Measurements from ENCODE around the gene TRIP11.
"Not testable (repeated sequence)": the region's sequence is repeated elsewhere in the genome, so short reads cannot be mapped to it uniquely, and the experiment has no call there.

TRIP11 gene

DNA sequence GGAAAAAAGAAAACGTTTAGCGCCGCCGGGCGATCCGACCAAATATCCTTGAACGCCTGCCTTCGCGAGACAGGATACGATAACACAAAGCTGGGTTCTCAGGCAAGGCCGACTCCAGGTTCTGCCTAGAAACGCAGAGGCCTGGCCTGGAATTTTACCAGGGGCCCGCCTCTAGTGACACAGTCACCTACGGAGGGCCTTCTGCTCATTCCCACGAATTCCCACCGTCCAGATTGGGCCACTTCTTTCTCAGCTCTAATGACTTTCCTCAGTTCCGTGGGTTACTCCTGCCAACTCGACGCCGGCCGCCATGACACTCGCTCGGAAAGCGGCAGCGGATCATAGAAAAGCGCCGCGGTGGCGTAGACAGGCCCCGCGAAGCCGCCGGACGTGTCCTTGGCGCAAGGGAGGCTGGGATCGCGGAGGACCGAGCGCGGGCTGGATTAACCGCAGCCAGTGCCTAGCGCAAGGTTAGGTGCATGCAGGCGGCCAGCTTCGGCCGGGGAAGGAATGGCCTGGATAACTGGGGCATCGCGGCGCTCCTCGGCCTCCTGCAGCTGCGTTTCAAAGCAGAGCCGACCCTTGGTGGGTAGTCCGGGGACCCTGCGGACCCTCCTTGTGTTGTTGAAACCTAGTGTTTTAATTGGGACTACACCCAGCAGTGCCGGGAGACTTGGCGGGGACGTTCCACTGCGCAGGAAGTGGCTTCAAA is at the start of gene TRIP11:
TSS of gene TRIP11 (minus strand) at position 341 of the 712 bp plus-strand sequence. CDS start 374 bp downstream, outside the sequence.
- DNase-seq = peak; percentile 97

DNA sequence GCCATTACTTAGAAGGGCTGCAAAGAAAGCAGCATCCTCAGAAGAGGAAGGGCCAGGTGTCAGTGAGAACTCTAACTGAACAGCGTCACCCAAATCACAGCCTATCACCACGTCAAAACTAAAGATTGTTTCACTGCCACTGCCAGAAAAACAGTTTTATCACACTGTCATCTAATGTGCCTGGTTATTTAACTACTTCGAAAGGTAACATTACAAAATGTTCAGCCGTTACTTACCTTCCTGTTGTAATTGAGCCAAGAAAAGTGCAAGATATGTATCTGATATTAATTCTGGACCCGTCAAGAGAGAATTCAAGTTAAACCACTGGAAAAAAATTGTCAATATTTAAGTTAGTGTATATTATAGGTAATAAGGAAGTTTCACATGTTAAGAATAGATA is 48.6 kb upstream of the TRIP11 start:
- no peak for DNase-seq

DNA sequence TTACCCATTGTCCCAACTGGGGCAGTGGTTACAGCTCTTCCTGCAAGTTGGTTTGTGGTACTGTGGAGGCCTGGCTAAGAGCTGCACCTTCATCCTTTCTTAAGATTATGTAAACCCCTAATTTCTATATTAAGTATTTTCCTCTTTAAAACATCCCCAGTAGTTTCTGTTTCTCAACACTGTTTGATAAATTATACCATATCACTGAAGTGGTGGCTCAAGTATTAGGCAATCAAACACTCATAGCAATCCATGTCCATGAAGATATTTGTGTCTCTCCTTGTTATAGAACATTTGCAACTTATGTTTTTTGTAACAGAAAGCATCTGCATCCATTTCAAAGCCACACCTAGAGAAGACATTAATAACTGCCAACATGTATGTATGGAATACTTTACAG is 34.7 kb upstream of the TRIP11 start:
- no peak for DNase-seq

DNA sequence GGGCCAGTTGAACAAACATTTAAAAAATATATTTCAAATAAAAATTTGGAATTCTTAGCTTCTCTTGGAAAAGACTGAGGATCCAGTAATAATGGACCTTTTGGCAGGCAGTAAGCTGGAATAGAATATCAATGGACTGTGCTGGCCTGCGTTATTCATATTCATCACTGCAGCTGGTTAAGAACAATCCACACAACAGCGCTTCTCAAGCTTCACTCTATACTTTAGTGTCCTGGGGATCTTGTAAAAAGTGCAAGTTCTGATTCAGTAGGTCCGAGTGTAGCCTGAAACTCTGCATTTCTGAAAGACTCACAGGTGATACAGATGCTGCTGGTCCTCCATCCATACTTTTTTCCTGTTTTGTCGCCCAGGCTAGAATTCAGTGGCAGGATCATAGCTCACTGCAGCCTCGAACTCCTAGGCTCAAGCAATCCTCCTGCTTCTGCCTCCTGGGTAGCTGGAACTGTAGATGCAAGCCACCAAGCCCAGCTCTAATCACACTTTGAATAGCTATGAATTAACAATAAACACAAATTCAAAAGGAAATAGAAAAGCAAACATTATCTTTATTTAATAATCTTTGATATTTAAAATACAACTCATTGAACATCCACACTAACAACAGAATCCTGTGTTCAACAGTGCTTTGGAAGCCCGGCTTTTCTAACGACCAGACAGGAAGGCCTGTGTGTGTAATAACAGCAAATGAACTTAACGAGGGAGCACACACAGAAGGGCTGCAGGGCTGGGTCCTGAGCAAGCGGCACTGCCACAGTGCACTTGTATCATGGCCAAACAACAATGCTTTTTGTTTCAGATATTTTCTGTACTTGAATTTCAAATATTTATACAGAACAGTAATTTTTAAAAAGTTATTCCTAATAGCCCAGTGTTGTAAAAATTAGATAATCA is 18.4 kb upstream of the TRIP11 start:
- DNase-seq = no peak

DNA sequence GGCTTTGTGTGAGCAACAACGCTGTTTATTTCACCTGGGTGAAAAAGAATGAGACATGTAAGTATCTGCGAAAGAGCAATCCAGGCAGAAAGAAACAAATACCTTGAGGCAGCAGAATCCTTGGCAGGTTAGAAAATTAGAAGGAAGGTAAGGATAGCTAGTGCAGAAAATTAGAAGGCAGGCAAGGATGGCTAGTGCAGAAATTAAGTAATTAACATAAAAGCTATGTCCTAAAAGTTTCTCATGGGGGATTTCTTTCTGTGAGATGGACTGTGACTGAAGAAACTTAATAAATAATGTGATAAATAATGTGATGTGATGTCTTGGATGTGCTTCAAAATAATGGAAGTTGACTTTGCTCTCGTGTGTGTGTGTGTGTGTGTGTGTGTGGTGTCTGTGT is 9.9 kb upstream of the TRIP11 start:
- no peak for DNase-seq

DNA sequence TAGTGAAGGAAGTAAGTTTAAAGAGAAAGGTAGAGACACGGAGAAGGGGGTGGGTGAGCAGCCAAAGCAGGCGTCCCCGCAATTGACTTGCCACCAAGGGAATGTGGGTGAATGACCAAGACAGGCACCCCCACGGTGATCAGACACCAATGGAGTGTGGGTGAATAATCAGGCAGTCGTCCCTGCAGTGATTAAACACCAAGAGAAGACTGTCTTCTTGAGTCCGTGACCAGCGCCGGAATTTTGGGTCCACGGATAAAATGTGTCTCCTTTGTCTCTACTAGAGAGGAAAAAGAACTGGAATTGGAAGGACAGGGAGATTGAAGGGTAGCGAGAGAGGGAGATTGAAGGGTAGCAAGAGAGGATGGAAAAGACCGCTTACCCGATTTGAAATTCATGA is 9.4 kb upstream of the TRIP11 start:
- not testable (repeated sequence) for DNase-seq

DNA sequence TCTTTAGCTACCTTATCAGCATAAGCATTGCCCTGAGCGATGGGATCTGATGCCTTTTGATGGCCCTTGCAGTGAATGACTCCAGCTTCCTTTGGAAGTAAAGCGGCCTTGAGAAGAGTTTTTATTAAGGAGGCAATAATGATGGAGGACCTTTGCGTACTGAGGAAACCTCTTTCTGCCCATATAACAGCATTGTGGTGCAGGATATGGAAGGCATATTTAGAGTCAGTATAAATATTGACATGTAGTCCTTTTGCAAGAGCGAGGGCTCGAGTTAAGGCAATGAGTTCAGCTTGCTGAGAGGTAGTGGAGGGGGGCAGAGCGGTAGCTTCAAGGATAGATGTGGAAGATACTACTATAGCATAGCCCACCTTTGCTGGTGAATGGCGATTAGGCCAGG is 6.0 kb upstream of the TRIP11 start:
- DNase-seq = not testable (repeated sequence)

DNA sequence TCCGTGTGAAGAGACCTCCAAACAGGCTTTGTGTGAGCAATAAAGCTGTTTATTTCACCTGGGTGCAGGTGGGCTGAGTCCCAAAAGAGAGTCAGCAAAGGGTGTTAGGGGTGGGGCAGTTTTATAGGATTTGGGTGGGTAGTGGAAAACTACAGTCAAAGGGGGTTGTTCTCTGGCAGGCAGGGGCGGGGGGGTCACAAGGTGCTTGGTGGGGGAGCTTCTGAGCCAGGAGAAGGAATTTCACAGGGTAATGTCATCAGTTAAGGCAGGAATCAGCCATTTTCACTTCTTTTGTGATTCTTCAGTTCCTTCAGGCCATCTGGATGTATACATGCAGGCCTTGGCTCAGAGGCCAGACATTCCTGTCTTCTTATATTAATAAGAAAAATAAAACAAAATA is 1.9 kb upstream of the TRIP11 start:
- DNase-seq = not testable (repeated sequence)

DNA sequence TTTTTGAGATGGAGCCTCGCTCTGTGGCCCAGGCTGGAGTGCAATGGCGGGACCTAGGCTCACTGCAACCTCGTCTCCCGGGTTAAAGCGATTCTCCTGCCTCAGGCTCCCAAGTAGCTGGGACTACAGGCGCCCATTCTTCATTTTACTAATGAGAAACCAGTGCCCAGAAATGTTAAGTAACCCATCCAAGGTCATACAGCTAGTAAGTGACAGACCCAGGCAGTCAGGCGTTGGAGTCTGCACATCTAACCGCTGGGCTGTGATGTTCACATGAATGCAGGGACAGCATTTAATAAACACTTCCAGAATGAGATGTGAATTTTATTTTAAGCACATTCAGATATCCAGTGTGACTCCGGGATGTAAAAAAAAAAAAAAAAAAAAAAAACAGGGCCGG is 1.3 kb upstream of the TRIP11 start:
- DNase-seq = no peak

DNA sequence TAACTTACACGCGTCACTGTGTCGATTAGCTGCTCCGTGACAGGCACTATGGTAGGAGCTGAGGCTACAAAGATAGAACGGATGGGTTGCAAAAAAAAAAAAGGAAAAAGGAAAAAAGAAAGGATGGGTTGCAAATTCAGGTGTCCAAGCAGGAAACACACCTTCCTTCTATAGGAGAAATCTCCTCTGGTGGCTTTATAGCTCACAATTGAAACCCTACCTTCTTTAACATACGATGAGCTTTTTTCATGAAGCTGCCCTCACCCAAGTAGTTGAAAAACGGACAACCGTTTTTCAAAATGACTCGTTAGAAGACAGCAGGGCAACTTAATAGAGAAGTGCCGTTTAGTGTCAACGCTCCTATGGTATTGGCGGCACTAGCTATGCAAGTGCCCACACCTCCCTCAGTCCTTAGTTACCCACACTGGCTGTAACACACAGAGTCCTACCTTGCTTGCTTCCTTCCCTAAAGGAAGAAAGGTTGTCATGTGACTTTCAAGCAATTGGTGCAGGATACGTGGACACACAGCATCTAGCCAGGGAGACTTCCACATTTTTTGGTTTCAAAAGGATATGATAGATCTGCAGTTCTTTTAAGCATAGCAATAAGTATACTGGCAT is 682 bp upstream of the TRIP11 start:
- DNase-seq = peak; percentile 31

DNA sequence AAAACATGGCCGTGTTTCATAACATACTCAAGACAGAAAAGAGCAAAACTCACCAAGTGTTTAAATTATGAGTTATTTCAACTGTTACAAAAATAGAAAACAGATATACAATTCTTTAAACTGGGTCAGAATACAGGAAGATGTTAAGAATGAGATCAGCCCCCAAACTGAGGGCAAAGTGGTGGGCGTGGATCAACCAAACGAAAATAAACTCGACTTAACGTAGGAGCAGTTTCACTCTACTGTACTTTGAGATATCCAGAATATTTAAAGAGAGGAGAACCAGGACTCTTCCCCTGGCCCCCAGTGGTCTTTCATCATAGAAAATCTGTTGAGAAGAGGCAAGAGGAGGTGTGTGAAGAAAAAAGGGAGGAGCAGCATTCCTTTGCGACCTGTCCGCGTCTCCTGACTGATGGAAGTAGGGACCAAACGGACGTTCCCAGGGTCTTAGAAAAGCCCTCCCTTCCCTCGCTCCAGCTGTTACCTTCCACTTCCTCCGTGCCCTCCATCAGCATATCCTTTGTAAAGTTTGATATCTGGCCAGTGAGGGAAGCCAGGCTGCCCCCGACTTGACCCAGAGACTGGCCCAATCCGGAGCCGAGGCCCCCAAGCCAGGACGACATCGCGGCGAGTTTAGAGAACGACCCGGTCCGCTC is 668 bp downstream of the TRIP11 start:
- DNase-seq = peak; percentile 84

DNA sequence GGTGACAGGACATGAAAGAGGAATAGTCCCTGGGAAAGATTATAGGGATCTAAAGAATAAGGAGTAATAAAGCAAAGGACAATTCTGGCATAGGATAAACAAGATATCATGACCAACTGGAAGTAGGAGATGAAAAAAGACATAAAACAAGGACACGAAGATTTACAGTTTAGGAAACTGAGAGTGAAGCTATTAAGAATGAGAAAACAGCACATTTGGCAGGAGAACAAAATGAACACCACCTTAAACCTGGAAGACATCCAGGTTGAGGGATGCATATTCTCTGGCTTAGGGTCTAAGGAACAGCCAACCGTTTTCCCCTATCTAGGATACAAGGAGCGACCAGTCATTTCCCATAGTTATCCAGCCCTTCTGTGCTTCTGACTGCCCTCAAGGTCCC is 1.9 kb downstream of the TRIP11 start:
- no peak for DNase-seq

DNA sequence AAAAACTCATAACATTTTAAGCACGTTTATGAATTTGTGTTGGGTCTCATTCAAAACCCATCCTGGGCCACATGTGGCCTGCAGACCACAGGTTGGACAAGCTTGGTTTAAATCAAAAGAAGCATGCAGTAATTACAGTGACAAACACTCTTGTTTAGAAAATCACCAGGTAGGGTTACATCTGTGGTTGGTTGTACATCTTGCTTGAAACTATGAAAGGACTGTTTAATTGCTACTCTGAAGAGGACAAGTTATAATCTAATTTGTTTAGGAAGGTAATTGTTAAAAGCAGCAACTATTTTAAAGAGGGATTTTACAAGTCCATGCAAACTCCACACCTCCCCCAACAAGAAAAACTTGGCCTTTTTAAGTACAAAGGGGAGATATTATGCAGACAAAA is 4.0 kb downstream of the TRIP11 start:
- DNase-seq = no peak

DNA sequence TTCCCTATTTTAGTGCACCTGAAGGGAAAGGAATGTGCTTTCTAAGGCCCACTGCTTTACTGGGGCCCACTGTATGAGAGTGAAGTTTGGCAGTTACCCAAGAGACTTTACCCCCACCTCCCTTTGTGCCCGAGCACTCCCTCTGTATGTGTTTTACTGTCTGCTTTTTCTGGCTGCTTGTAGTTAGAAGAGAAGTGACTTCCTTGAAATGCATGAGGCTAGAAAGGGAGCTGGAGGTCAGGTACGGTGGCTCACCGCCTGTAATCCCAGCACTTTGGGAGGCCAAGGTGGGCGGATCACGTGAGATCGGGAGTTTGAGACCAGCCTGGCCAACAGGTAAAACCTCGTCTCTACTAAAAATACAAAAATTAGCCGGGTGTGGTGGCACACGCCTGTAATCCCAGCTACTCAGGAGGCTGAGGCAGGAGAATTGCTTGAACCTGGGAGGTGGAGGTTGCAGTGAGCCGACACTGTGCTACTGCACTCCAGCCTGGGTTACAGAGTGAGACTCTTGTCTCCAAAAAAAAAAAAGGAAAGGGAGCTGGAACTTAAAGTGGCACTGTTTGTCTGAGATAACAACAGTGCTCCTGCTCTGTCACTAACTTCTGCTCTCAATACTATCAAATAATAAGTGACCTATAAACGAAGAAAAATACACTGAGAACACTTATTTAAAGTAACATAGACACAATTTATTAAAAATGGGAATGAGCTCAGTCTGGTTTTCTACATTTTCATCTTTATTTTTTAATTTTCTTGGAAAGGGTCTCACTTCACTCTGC is 5.8 kb downstream of the TRIP11 start:
- DNase-seq = no peak

DNA sequence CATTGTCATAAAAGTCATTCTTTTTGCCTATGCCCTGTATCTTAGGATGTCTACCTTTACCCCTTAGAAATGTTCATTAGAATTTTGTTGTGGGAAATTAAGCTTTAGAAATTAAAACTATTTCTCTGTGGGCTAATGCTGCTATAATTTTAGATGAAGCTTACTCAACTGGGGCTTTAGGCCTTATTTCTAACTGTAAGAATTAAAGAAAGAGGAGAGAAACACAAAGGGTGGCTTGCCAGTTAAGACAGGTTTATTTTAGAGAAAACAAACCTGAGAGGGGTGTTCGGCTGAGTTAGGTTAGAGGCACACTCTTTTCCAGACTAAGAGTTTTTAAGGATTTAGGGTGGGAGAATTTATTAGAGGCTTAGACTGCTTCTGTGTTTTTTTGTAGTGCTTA is 6.4 kb downstream of the TRIP11 start:
- no peak for DNase-seq

DNA sequence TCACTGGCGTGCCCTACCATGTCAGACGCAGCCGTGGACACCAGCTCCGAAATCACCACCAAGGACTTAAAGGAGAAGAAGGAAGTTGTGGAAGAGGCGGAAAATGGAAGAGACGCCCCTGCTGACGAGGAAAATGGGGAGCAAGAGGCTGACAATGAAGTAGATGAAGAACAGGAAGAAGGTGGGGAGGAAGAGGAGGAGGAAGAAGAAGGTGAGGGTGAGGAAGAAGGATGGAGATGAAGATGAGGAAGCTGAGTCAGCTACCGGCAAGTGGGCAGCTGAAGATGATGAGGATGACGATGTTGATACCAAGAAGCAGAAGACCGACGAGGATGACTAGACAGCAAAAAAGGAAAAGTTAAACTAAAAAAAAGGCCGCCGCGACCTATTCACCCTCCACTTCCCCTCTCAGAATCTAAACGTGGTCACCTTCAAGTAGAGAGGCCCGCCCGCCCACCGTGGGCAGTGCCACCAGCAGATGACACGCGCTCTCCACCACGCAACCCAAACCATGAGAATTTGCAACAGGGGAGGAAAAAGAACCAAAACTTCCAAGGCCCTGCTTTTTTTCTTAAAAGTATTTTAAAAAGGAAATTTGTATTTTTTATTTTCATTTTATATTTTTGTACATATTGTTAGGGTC is 13.2 kb downstream of the TRIP11 start:
- no peak for DNase-seq

DNA sequence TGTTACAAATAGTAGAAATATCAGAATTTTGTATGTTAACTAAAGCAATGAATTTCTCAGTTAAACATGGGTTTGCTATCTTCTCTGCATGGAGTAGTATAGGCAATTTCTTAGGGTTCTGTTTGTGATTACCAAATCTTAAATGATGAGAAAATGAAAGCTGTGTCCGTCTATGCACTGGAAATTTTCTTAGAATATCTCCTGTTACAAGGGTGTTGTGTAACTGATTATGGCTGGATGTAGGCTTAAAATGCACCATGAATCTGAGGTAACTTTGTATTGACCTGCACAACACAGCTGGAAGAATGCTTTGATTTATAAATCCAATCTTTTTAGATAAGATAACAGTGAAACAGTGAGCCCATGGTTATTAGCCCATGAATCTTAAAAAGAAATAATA is 17.8 kb downstream of the TRIP11 start:
- DNase-seq = no peak

DNA sequence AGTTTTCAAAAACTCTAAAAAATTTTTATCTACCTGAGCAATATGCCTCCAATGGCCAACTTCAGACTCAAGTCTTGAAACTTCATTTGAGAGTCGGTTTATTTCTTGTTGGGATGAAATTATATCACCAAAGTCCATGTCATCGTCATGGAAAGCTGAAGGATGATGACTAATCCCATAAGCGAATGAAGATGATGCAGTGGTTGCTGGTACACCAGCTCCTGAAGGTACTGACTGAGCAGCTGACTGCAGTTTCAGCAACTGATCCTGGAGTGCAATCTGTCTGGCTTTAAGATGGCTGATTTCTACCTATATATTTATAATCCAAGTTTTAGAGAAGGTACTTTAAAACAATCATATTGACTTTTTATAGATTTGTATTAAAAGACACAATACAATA is 18.3 kb downstream of the TRIP11 start:
- DNase-seq = no peak

DNA sequence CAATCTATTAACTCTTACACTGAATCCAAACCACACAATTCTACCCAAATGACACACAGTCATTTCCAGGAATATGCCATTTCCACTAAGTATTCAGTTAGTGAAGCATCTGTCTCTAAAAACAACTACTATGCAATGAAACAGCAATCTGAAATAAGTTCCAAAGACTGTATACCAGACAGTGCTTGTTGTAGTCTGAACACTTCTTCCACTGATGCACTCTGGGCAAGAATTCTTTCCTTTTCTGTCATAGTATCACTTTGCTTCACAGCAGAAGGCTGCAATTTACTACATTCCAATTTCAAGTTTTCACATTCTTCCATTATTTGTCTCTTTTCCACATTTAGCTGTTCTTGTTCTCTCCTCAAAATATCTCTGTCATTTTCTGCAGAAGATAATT is 25.8 kb downstream of the TRIP11 start:
- no peak for DNase-seq

DNA sequence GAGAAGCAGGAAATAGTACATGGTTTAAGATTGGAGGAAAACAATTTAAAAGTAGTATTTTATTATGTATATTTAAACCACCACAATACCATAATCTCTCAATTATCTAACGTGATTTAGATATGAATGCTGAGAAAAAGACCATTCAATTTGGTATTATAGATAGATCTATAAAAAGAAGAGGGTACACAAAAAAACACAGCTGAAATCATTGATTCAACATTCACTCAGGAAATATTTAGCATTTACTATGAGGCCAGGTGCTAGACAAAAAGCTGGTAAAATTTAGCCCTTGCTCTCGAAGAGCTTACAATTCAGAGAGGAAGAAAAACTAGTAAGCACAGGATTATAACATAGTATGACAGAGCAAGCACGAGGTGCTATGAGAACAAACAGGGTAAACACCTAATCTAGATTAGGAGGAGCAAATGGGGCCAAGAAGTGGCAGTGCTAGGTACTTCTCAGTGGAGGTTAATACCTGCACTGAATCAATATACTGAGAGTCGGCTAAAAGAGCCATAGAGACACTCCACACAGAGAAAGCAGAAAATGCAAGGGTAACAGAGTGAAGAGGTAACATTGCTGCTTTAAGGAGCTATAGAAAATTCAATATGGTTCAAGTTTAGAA is 27.6 kb downstream of the TRIP11 start:
- DNase-seq = no peak

DNA sequence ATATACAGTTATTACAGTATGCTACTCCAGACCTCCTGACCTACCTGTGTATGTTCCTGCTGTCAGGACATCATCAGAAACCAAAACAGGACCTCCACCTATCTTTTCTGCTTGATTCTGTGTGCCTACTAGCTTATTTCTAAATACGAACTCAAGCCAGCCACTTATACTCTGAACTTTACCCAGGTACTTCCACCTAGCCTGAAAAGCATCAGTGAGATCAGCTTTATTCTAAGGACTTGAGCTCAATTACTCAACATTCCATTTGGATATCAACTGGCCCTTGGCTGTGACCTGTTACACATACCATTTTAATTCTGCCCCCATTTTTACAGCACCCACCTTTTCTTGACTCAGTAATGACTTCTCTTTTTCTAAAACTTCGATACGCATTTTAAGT is 29.2 kb downstream of the TRIP11 start:
- no peak for DNase-seq
